Endothelial cell of umbilical vein (primary cell): ENCODE measurements around the gene TMEM222.

Source experiments
- CTCF ChIP-seq, 2 donors: IDR thresholded peaks; 1 replicate in 1 of 2; 2 replicates in 1 of 2; pipeline ENCODE4 v1.5.1; 2011; ENCODE audit warnings: low read length in 2 of 2, mild to moderate bottlenecking in 2 of 2, moderate library complexity in 2 of 2, control low read depth in 1 of 2, inconsistent platforms in 1 of 2, low read depth in 1 of 2; ENCODE audit not compliant: insufficient read depth in 1 of 2; ENCODE audit errors: extremely low read depth in 1 of 2
- EZH2 ChIP-seq: IDR thresholded peaks from 2 replicates; pipeline ENCODE4 v1.6.1; 2012; ENCODE audit warnings: borderline replicate concordance, low read depth, mild to moderate bottlenecking, moderate library complexity, low read length, inconsistent platforms; ENCODE audit not compliant: severe bottlenecking
- FOS ChIP-seq: IDR thresholded peaks from 2 replicates; pipeline ENCODE4 v1.6.1; 2011; ENCODE audit warnings: mild to moderate bottlenecking, low read length, moderate library complexity, borderline replicate concordance; ENCODE audit not compliant: insufficient read depth
- GATA2 ChIP-seq: IDR thresholded peaks from 2 replicates; pipeline ENCODE4 v1.7.0; 2011; ENCODE audit warnings: low read depth, mild to moderate bottlenecking, moderate library complexity, mixed read lengths, low read length; ENCODE audit not compliant: insufficient read length, insufficient read depth
- JUN ChIP-seq: IDR thresholded peaks from 2 replicates; pipeline ENCODE4 v1.6.1; 2011; ENCODE audit warnings: borderline replicate concordance, low read depth; ENCODE audit not compliant: insufficient read length, insufficient read depth
- MYC ChIP-seq: IDR thresholded peaks from one replicate; pipeline ENCODE4 v1.6.1; 2011; ENCODE audit warnings: mild to moderate bottlenecking, low read depth, low read length
- POLR2A ChIP-seq: IDR thresholded peaks from 2 replicates; pipeline ENCODE4 v1.6.1; 2012; ENCODE audit warnings: low read depth, mild to moderate bottlenecking, control low read depth, low read length
- POLR2AphosphoS5 ChIP-seq: IDR thresholded peaks from 2 replicates; pipeline ENCODE4 v1.6.1; 2012; ENCODE audit warnings: low read depth, mild to moderate bottlenecking, control low read depth, low read length, moderate library complexity; ENCODE audit not compliant: insufficient read depth
- TF ChIP-seq, protein P1 (sequence below): IDR thresholded peaks from 2 replicates; pipeline ENCODE4 v1.6.1; 2011; ENCODE audit not compliant: insufficient read depth, insufficient read length

DNA sequence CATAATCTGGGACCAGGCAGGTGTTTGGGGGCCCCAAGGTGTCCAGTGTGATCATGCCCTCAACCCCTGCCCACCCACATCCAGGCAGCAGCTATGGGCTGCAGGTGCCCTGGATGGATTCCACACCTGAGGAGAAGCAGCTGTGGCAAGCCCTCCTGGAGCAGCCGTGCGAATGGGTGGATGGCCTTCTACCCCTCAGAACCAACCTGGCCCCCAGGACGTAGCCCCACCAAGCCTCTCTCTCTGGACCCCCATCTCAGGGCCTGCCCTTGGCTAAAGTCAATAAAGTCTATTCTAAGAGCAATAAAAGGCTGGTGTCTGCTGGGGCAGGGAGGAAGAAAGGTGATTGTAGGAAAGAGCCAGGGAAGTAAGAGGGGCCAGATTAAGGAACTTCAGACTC lies 31.7 kb downstream of the TMEM222 start:
- TF ChIP-seq CTCF (IDR thresholded peaks at IDR 0.05; ENCODE audit: extremely low read depth in 1 of 2, insufficient read depth in 1 of 2, low read depth in 1 of 2, low read length in 2 of 2) = no peak
- TF ChIP-seq POLR2AphosphoS5 = no peak
- TF ChIP-seq, protein P1, sequence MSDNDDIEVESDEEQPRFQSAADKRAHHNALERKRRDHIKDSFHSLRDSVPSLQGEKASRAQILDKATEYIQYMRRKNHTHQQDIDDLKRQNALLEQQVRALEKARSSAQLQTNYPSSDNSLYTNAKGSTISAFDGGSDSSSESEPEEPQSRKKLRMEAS = no peak
- no peak for TF ChIP-seq JUN
- TF ChIP-seq FOS = no peak
- TF ChIP-seq GATA2 = no peak
- no peak for TF ChIP-seq EZH2
- TF ChIP-seq POLR2A = no peak
- no peak for TF ChIP-seq MYC
